DOHH2 (cell line): ENCODE measurements around the gene ASB15.

Source experiments
- H3F3A ChIP-seq: fragments of 200-600 bp; sonication (generic), shearing (Covaris generic); 2 replicates; pipeline ENCODE4 v1.6.0; 2016; ENCODE audit warnings: antibody characterized with exemption, mild to moderate bottlenecking; ENCODE audit not compliant: control insufficient read depth, insufficient read depth
- H3K27ac ChIP-seq: fragments of 200-600 bp; sonication (generic); 2 replicates; pipeline ENCODE4 v1.5.1; 2014; ENCODE audit warnings: low read depth, mild to moderate bottlenecking, low read length, moderate library complexity
- H3K27me3 ChIP-seq: fragments of 200-600 bp; sonication (generic); 2 replicates; pipeline ENCODE4 v1.6.1; 2014; ENCODE audit warnings: mild to moderate bottlenecking, low read length, mixed read lengths; ENCODE audit not compliant: control insufficient read depth
- H3K36me3 ChIP-seq: fragments of 200-600 bp; sonication (generic); 2 replicates; pipeline ENCODE4 v1.6.1; 2014; ENCODE audit warnings: mild to moderate bottlenecking, low read length, moderate library complexity, mixed read lengths; ENCODE audit not compliant: control insufficient read depth
- H3K4me1 ChIP-seq: fragments of 200-600 bp; sonication (generic); 2 replicates; pipeline ENCODE4 v1.6.1; 2014; ENCODE audit warnings: mild to moderate bottlenecking, low read length, mixed read lengths; ENCODE audit not compliant: control insufficient read depth
- H3K4me2 ChIP-seq: fragments of 200-600 bp; sonication (generic); 2 replicates; pipeline ENCODE4 v1.6.0; 2014; ENCODE audit warnings: mild to moderate bottlenecking, low read length, moderate library complexity
- H3K4me3 ChIP-seq: fragments of 200-600 bp; sonication (generic); 2 replicates; pipeline ENCODE4 v1.5.1; 2014; ENCODE audit warnings: mild to moderate bottlenecking, low read length, mixed read lengths
- H3K79me2 ChIP-seq: fragments of 200-600 bp; sonication (generic); 2 replicates; pipeline ENCODE4 v1.6.1; 2014; ENCODE audit warnings: mild to moderate bottlenecking, low read length, mixed read lengths; ENCODE audit not compliant: control insufficient read depth
- H3K9me2 ChIP-seq: fragments of 200-600 bp; sonication (generic); replicated peaks from 2 replicates; pipeline ENCODE4 v1.6.1; 2014; ENCODE audit warnings: mild to moderate bottlenecking, low read length, mixed read lengths; ENCODE audit not compliant: control insufficient read depth
- H3K9me3 ChIP-seq: fragments of 200-600 bp; sonication (generic); 2 replicates; pipeline ENCODE4 v1.6.1; 2014; ENCODE audit warnings: antibody characterized with exemption, low read length, mixed read lengths; ENCODE audit not compliant: control insufficient read depth, insufficient read depth
- H4K20me1 ChIP-seq: fragments of 200-600 bp; sonication (generic); 2 replicates; pipeline ENCODE4 v1.6.0; 2014; ENCODE audit warnings: low read depth, mild to moderate bottlenecking, antibody characterized with exemption, low read length, moderate library complexity; ENCODE audit not compliant: control insufficient read depth, insufficient read depth
- CTCF ChIP-seq: fragments of 200-600 bp; sonication (generic); IDR thresholded peaks from one replicate; pipeline ENCODE4 v1.5.1; 2014; ENCODE audit warnings: antibody characterized with exemption, mild to moderate bottlenecking, low read depth, low read length; ENCODE audit not compliant: poor library complexity, severe bottlenecking
- EZH2phosphoT487 ChIP-seq: fragments of 200-600 bp; sonication (generic); IDR thresholded peaks from 2 replicates; pipeline ENCODE4 v1.6.1; 2017; ENCODE audit warnings: borderline replicate concordance, mild to moderate bottlenecking, antibody characterized with exemption, low read length, moderate library complexity, mixed read lengths

ASB15 gene

GRCh38 chr7:123655614-123656013 lies 54.0 kb downstream of the ASB15 start, which contains the start of gene LMOD2:
Gene LMOD2, plus strand, starts transcription at chr7:123655866. Its CDS starts 98 bp downstream, at chr7:123655964.
- no peaks in the 10 kb centered on the region for H3K36me3 ChIP-seq
- no peak within 1 kb of the TSS for H3K4me2 ChIP-seq
- H3K4me3 ChIP-seq, result no peak within 1 kb of the TSS
- no peak for TF ChIP-seq EZH2phosphoT487
- TF ChIP-seq CTCF, result no peak
- H3F3A ChIP-seq, result no peaks in the 10 kb centered on the region
- no peaks in the 10 kb centered on the region; the same call in 1 of the 2 replicates for H3K27me3 ChIP-seq
- no peaks in the 10 kb centered on the region for H3K4me1 ChIP-seq
- no peaks in the 10 kb centered on the region for H4K20me1 ChIP-seq
- H3K27ac ChIP-seq, result no peak within 1 kb of the TSS
- H3K79me2 ChIP-seq, result no peaks in the 10 kb centered on the region
- no peaks in the 10 kb centered on the region for H3K9me3 ChIP-seq
- no peaks in the 10 kb centered on the region; the same call in 1 of the 2 replicates for H3K9me2 ChIP-seq

GRCh38 chr7:123656544-123657303 lies 55.1 kb downstream of the ASB15 start:
- Histone ChIP-seq H3K27me3 (no peaks in the 10 kb centered on the region), H3K27ac (no peak overlapping the region), H3K36me3 (no peaks in the 10 kb centered on the region), H3K4me2 (no peak overlapping the region), H3K79me2 (no peaks in the 10 kb centered on the region), H4K20me1 (no peaks in the 10 kb centered on the region), H3K9me2 (no peaks in the 10 kb centered on the region; the same call in 1 of the 2 replicates), H3K9me3 (no peaks in the 10 kb centered on the region), H3F3A (no peaks in the 10 kb centered on the region), H3K4me1 (no peaks in the 10 kb centered on the region), H3K4me3 (no peak overlapping the region)
- TF ChIP-seq EZH2phosphoT487, result no peak
- TF ChIP-seq CTCF, result no peak

- no peaks in the 10 kb centered on the region for H3K27me3 ChIP-seq
- no peak overlapping the region for H3K4me3 ChIP-seq
- H3K79me2 ChIP-seq, result no peaks in the 10 kb centered on the region
- no peaks in the 10 kb centered on the region; the same call in 1 of the 2 replicates for H4K20me1 ChIP-seq
- no peaks in the 10 kb centered on the region for H3K36me3 ChIP-seq
- no peak overlapping the region for H3K4me2 ChIP-seq
- TF ChIP-seq CTCF (no peak), EZH2phosphoT487 (no peak)
- H3K9me2 ChIP-seq, result no peaks in the 10 kb centered on the region; the same call in 1 of the 2 replicates
- H3K9me3 ChIP-seq, result no peaks in the 10 kb centered on the region
- no peaks in the 10 kb centered on the region for H3F3A ChIP-seq
- no peaks in the 10 kb centered on the region for H3K4me1 ChIP-seq
- no peak overlapping the region for H3K27ac ChIP-seq
Observed at GRCh38 chr7:123657304-123657685, 55.7 kb downstream of the ASB15 start.
